HEK293T (cell line): ENCODE data around the gene CYRIA.

Source experiments
- CTBP1 ChIP-seq: fragments of 450-650 bp; IDR thresholded peaks from 2 replicates; pipeline ENCODE4 v1.6.1; 2016; ENCODE audit warnings: borderline replicate concordance
- ELF4 ChIP-seq: fragments of 450-650 bp; IDR thresholded peaks from 2 replicates; pipeline ENCODE4 v1.6.1; 2017; ENCODE audit warnings: antibody characterized with exemption
- FOXA1 ChIP-seq: fragments of 450-650 bp; IDR thresholded peaks from 2 replicates; pipeline ENCODE4 v1.6.1; 2016; ENCODE audit warnings: mild to moderate bottlenecking
- FOXK2 ChIP-seq: fragments of 450-650 bp; IDR thresholded peaks from 2 replicates; pipeline ENCODE4 v1.6.1; 2016; ENCODE audit warnings: mild to moderate bottlenecking
- HDGF ChIP-seq: fragments of 450-650 bp; IDR thresholded peaks from 2 replicates; pipeline ENCODE4 v1.6.1; 2017; ENCODE audit warnings: antibody characterized with exemption, borderline replicate concordance
- NFRKB ChIP-seq: fragments of 450-650 bp; IDR thresholded peaks from 2 replicates; pipeline ENCODE4 v1.6.1; 2016; ENCODE audit warnings: mild to moderate bottlenecking, moderate library complexity
- SP1 ChIP-seq: fragments of 450-650 bp; IDR thresholded peaks from 2 replicates; pipeline ENCODE4 v1.6.1; 2017
- ZNF384 ChIP-seq: fragments of 450-650 bp; IDR thresholded peaks from 2 replicates; pipeline ENCODE4 v1.6.1; 2016

DNA sequence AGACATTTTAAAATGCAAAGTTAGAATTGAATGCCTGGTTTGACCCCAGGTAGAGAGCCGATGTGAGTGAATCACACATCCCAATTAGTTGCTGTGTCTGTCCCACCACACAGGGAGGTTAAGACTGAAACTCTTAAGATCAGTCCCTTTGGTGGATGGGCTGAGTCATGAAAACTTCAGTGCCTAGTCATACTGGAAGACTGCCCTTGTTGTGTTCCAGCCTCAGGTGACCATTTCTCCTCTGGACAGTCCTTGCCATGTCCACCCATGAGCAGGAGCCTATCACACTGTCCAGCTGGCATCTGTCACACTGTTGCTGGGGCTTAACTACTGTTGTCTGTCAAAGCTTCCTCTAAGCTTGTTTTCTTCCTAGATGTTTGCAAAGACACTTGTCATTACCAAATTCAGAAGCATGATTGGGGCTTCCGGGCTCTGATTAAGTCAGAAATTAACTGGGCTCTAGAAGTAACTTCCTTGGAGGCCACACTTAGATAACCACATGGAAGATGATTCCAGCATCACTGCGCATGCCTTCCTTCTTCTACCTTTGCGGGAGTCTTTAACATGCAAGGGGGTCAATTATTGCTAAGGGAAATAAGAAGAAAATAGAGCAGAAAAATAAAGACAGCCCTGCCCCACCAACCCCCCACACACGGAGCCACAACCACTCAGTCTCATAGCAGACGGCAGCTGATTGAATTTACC is 21.3 kb downstream of the CYRIA start:
- TF ChIP-seq ELF4, result no peak
- TF ChIP-seq CTBP1, result no peak
- TF ChIP-seq FOXA1, result no peak
- TF ChIP-seq FOXK2, result no peak
- no peak for TF ChIP-seq ZNF384
- no peak for TF ChIP-seq NFRKB
- TF ChIP-seq HDGF, result no peak
- TF ChIP-seq SP1, result no peak
